ENCODE data around the gene EEPD1.
A peak's percentile ranks its signal among the peaks of the same experiment; 100 is the strongest.
"Not testable (repeated sequence)": the region's sequence is repeated elsewhere in the genome, so short reads cannot be mapped to it uniquely, and the experiment has no call there.

Gene EEPD1

GRCh38 chr7:36217961-36218284, 64.9 kb downstream of the EEPD1 start:
- DNase-seq: no peak

- no peak for DNase-seq
Measured at GRCh38 chr7:36219429-36219828, 66.4 kb downstream of the EEPD1 start.

- no peak for DNase-seq
Measured at GRCh38 chr7:36223851-36224250, 70.8 kb downstream of the EEPD1 start.

GRCh38 chr7:36224934-36225858, 72.1 kb downstream of the EEPD1 start:
- DNase-seq: no peak

GRCh38 chr7:36226151-36226550, 73.1 kb downstream of the EEPD1 start:
- no peak for DNase-seq

- peak; percentile 67 for DNase-seq
Measured at GRCh38 chr7:36227223-36227622, 74.2 kb downstream of the EEPD1 start.

- no peak for DNase-seq
Measured at GRCh38 chr7:36228039-36228438, 75.0 kb downstream of the EEPD1 start.

- no peak for DNase-seq
Measured at GRCh38 chr7:36231406-36231805, 78.4 kb downstream of the EEPD1 start.

GRCh38 chr7:36232555-36232954, 79.5 kb downstream of the EEPD1 start:
- DNase-seq: no peak

- DNase-seq: no peak
Measured at GRCh38 chr7:36232971-36233550, 80.0 kb downstream of the EEPD1 start.

GRCh38 chr7:36236073-36236472, 83.0 kb downstream of the EEPD1 start:
- no peak for DNase-seq

- DNase-seq: no peak
Measured at GRCh38 chr7:36238138-36238537, 85.1 kb downstream of the EEPD1 start.

- DNase-seq: not testable (repeated sequence)
Measured at GRCh38 chr7:36243356-36243755, 90.3 kb downstream of the EEPD1 start.

GRCh38 chr7:36244001-36244400, 90.9 kb downstream of the EEPD1 start:
- DNase-seq: not testable (repeated sequence)

GRCh38 chr7:36244429-36244828, 91.4 kb downstream of the EEPD1 start:
- no peak for DNase-seq

- no peak for DNase-seq
Measured at GRCh38 chr7:36245684-36246299, 92.7 kb downstream of the EEPD1 start.

- no peak for DNase-seq
Measured at GRCh38 chr7:36249091-36249490, 96.0 kb downstream of the EEPD1 start.

GRCh38 chr7:36253699-36254098, 100.6 kb downstream of the EEPD1 start:
- no peak for DNase-seq

- not testable (repeated sequence) for DNase-seq
Measured at GRCh38 chr7:36258510-36259259, 105.6 kb downstream of the EEPD1 start.

GRCh38 chr7:36260481-36260880, 107.4 kb downstream of the EEPD1 start:
- DNase-seq: no peak

GRCh38 chr7:36261019-36261754, 108.1 kb downstream of the EEPD1 start:
- no peak for DNase-seq

GRCh38 chr7:36262309-36263094, 109.4 kb downstream of the EEPD1 start:
- no peak for DNase-seq
